ENCODE data around the gene LCA5L.
"Not testable (repeated sequence)": the region's sequence is repeated elsewhere in the genome, so short reads cannot be mapped to it uniquely, and the experiment has no call there.

Gene LCA5L

DNA sequence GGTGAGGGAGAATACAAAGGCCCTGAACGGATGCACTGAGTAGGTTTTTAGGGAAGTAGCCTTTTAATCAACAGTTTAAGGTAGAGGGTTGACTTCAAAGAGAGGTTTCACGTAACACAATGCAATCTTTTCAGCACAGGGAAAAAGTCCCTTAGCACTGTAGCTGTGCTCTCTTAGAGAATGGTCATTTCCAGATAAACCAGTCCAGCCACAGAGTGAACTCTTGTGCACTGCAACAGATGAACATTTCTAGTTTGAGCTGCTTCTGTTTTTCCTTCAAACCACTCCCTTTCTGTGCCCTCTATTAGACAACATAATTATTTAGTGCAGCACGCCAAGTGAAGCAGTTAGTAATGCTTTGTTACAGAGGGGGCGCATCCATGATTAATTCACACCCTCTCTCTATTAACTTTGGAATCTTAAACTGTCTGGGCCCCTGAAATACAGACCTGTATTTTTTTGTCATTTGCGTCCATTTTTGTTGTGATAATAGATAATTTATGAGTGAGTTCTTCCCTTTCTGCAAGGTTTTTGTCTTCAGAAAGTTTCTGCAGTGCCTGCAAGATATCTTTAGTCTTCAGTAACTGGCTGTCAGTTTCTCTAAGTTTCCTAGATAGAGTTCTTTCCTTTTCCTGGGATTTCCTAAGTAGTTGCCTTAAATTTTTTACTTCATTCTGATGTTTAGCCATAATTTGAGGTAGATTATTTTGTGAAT, 22.9 kb downstream of the LCA5L start:
- Histone ChIP-seq H3K4me3 (ENCODE audit: low read depth, low read length) (no peak overlapping the region), H3K27me3 (ENCODE audit: control insufficient read depth, insufficient read depth, low read length) (no peaks in the 10 kb centered on the region), H3K27ac (ENCODE audit: low read depth, low read length) (no peak overlapping the region), H3K36me3 (ENCODE audit: control insufficient read depth, insufficient read depth, low read length) (no peaks in the 10 kb centered on the region), H3K9me3 (ENCODE audit: control insufficient read depth, insufficient read depth, low read length) (no peaks in the 10 kb centered on the region), H3K4me1 (ENCODE audit: control insufficient read depth, insufficient read depth, low read length) (peaks cover 10% of the 10 kb centered on the region), H3K9ac (ENCODE audit: low read depth, low read length) (no peak overlapping the region)

DNA sequence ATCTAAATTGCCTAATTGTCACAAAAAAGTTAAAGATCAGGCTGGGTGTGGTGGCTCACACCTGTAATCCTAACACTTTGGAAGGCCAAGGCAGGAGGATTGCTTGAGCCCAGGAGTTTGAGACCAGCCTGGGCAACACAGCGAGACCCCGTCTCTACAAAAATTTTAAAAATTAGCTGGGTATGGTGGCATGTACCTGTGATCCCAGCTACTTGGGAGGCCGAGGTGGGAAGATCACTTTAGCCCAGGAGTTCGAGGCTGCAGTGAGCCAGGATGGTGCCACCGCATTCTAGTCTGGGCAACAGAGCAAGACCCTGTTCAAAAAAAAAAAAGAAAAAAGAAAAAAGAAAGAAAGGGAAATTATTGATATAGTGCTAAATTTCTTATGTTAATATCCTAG, 26.4 kb downstream of the LCA5L start:
- H3K4me1 ChIP-seq (ENCODE audit: control insufficient read depth, insufficient read depth, low read length); H3K4me3 ChIP-seq (ENCODE audit: low read depth, low read length): not testable (repeated sequence)

DNA sequence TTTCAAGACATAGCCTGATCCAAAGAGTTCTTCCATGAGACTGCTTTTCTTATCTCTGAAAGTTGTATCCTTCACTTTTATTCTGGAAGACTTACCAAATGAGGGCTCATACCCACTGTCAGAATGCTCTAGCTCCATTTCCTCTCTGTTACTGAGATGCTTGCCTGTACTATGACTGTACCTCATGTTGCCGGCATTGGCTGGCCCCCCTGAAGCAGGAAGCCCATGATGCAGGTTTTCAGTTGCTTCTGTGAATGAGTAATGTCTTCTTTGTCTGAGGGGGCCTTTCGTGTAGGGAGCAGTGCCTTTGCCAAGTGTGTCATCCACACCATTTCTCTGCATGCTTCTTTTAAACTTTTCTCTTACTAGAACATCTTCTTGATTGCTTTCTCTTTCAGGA, 39.5 kb downstream of the LCA5L start:
- Histone ChIP-seq H3K36me3 (ENCODE audit: control insufficient read depth, insufficient read depth, low read length) (no peaks in the 10 kb centered on the region; the same call in 1 of the 2 replicates), H3K4me3 (ENCODE audit: low read depth, low read length) (no peak overlapping the region), H3K9me3 (ENCODE audit: control insufficient read depth, insufficient read depth, low read length) (0 out of 2 replicates have a peak, but pooled peaks cover 4% of the 10 kb centered on the region), H3K9ac (ENCODE audit: low read depth, low read length) (no peak overlapping the region), H3K4me1 (ENCODE audit: control insufficient read depth, insufficient read depth, low read length) (no peaks in the 10 kb centered on the region), H3K27ac (ENCODE audit: low read depth, low read length) (no peak overlapping the region), H3K27me3 (ENCODE audit: control insufficient read depth, insufficient read depth, low read length) (no peaks in the 10 kb centered on the region)

More for the DNA sequence above, 26.4 kb downstream of the LCA5L start:
- not testable (repeated sequence) for H3K36me3 ChIP-seq (ENCODE audit: control insufficient read depth, insufficient read depth, low read length); H3K9me3 ChIP-seq (ENCODE audit: control insufficient read depth, insufficient read depth, low read length); H3K27me3 ChIP-seq (ENCODE audit: control insufficient read depth, insufficient read depth, low read length); H3K9ac ChIP-seq (ENCODE audit: low read depth, low read length); H3K27ac ChIP-seq (ENCODE audit: low read depth, low read length)

DNA sequence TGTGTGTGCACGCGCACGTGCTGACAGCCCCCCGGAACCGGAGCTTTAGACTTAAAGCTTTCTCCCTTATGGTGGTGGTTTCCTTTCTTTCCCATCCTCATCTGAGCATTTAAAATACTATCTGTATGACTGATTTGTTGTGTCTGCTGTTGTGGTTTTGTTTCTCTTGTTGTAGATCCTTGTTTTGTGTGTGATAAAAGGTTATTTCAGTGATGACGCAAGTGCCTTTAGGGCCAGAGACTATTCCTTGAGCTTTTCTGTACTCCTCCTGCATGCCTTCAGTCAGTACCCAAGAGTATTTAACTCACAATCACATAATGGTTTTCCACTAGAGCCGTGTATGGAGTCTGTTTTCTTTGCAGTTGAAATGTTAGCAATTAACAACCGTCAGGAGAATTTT, 45.4 kb downstream of the LCA5L start:
- no peaks in the 10 kb centered on the region for H3K27me3 ChIP-seq (ENCODE audit: control insufficient read depth, insufficient read depth, low read length)
- H3K4me3 ChIP-seq (ENCODE audit: low read depth, low read length) = no peak overlapping the region
- no peak overlapping the region for H3K27ac ChIP-seq (ENCODE audit: low read depth, low read length)
- no peak overlapping the region for H3K9ac ChIP-seq (ENCODE audit: low read depth, low read length)
- no peaks in the 10 kb centered on the region for H3K4me1 ChIP-seq (ENCODE audit: control insufficient read depth, insufficient read depth, low read length)
- H3K9me3 ChIP-seq (ENCODE audit: control insufficient read depth, insufficient read depth, low read length) = no peaks in the 10 kb centered on the region
- peaks cover 12% of the 10 kb centered on the region for H3K36me3 ChIP-seq (ENCODE audit: control insufficient read depth, insufficient read depth, low read length)

DNA sequence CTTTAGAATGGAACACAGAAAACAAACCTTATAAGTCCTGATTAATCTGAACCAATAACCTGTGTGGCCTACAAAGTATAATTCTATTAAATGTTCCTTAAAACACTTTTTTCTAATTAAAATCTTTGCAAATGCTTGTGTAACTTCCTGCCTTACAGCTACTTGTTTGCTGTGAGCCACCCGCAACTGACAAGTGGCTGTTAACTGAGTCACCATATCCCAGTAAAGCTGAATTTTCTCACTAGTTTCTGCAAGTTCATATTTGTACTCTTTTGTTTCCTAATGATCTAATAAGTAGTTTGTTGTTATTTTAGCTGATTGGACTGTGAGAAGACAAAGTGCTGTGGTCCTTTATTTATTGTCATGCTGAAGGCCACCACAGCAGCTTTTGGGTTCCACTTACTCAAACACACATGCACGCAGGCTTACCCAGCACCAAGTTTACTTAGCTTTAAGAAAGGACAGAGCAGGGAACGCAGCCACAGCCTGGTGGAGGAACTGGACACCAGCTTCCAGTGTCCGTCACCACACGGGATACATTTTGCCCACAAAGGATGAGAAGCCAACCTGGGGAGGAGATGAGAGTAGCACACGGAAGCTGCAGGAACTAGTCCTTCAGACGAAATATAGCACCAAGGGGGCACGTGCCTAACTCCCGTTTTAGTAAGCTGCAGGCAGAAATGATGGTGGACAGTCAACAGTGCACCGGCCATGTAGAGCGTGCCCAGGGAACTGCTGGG, 47.8 kb downstream of the LCA5L start:
- Histone ChIP-seq H3K4me3 (ENCODE audit: low read depth, low read length) (no peak overlapping the region), H3K27me3 (ENCODE audit: control insufficient read depth, insufficient read depth, low read length) (no peaks in the 10 kb centered on the region), H3K27ac (ENCODE audit: low read depth, low read length) (no peak overlapping the region), H3K4me1 (ENCODE audit: control insufficient read depth, insufficient read depth, low read length) (no peaks in the 10 kb centered on the region), H3K36me3 (ENCODE audit: control insufficient read depth, insufficient read depth, low read length) (peaks cover 29% of the 10 kb centered on the region), H3K9me3 (ENCODE audit: control insufficient read depth, insufficient read depth, low read length) (no peaks in the 10 kb centered on the region), H3K9ac (ENCODE audit: low read depth, low read length) (no peak overlapping the region)

DNA sequence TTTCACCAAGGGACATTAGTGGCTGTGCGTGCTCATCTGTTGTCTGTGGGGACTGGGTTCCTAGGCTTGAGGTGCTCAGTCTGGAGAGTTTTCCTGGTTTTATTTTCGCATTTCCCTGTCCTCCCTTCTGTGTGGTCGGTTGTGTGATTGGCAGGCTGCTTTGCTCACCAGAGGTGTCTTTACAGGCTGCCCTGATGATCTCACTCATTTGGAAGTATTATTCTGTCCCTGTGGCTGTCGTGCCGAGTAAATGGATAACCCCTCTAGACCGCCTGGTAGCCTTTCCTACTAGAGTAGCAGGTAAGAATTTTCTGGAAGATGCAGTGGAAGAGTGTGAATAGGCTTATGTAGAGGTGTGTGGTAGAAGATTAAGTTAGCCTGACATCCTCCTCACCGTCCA, 52.6 kb downstream of the LCA5L start:
- Histone ChIP-seq H3K36me3 (ENCODE audit: control insufficient read depth, insufficient read depth, low read length) (peaks cover 46% of the 10 kb centered on the region), H3K27me3 (ENCODE audit: control insufficient read depth, insufficient read depth, low read length) (no peaks in the 10 kb centered on the region), H3K9ac (ENCODE audit: low read depth, low read length) (no peak overlapping the region), H3K4me3 (ENCODE audit: low read depth, low read length) (no peak overlapping the region), H3K9me3 (ENCODE audit: control insufficient read depth, insufficient read depth, low read length) (no peaks in the 10 kb centered on the region), H3K4me1 (ENCODE audit: control insufficient read depth, insufficient read depth, low read length) (peaks cover 5% of the 10 kb centered on the region), H3K27ac (ENCODE audit: low read depth, low read length) (no peak overlapping the region)

DNA sequence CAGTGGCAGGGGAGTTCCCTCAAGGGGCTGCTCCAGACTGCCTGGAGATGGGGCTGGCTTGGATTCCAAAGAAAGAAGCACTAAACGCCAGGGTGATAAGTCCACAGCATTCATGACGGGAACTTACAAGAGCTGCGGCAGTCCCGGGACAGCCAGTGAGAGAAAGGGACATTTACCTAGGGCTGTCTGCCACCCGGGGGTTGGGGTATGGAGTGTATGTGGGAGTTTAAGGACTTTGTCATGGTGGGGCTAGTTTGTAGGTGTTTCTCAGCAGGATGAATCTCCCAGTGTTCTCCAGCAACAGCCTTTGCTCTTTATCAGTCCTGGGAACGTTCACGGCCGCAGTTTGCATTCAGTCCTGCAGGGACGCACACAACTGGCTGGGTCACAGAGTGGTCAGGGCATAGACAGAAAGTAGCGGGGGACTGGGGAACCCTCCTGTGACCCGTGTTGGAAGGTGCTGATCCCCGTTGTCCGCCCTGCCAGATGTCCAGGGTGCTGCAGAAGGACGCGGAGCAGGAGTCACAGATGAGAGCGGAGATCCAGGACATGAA, 55.3 kb downstream of the LCA5L start:
- H3K27me3 ChIP-seq (ENCODE audit: control insufficient read depth, insufficient read depth, low read length) = no peaks in the 10 kb centered on the region
- H3K27ac ChIP-seq (ENCODE audit: low read depth, low read length) = peak overlapping the region; percentile 24
- H3K4me3 ChIP-seq (ENCODE audit: low read depth, low read length) = no peak overlapping the region
- no peak overlapping the region for H3K9ac ChIP-seq (ENCODE audit: low read depth, low read length)
- H3K36me3 ChIP-seq (ENCODE audit: control insufficient read depth, insufficient read depth, low read length) = peaks cover 37% of the 10 kb centered on the region
- peaks cover 6% of the 10 kb centered on the region for H3K4me1 ChIP-seq (ENCODE audit: control insufficient read depth, insufficient read depth, low read length)
- no peaks in the 10 kb centered on the region for H3K9me3 ChIP-seq (ENCODE audit: control insufficient read depth, insufficient read depth, low read length)

DNA sequence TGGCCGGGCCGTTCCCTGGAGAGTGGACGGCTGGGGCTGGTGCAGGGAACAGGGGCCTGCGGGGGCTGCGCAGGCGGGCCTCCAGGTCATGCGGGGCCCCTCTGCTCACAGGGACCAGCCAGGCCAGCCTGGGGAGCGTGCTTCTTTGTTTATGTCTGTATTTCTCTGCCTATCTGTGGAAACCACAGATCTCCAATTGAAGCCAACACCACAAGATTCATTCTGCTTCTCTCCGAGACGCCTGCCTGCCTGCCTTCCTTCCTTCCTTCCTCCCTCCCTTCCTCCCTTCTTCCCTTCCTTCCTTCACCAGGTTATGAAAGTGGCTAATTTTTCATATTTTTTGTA, 56.8 kb downstream of the LCA5L start:
- Histone ChIP-seq H3K36me3 (ENCODE audit: control insufficient read depth, insufficient read depth, low read length) (peaks cover 28% of the 10 kb centered on the region), H3K27me3 (ENCODE audit: control insufficient read depth, insufficient read depth, low read length) (no peaks in the 10 kb centered on the region), H3K27ac (ENCODE audit: low read depth, low read length) (no peak overlapping the region), H3K4me1 (ENCODE audit: control insufficient read depth, insufficient read depth, low read length) (peaks cover 6% of the 10 kb centered on the region), H3K4me3 (ENCODE audit: low read depth, low read length) (no peak overlapping the region), H3K9ac (ENCODE audit: low read depth, low read length) (no peak overlapping the region), H3K9me3 (ENCODE audit: control insufficient read depth, insufficient read depth, low read length) (no peaks in the 10 kb centered on the region)

DNA sequence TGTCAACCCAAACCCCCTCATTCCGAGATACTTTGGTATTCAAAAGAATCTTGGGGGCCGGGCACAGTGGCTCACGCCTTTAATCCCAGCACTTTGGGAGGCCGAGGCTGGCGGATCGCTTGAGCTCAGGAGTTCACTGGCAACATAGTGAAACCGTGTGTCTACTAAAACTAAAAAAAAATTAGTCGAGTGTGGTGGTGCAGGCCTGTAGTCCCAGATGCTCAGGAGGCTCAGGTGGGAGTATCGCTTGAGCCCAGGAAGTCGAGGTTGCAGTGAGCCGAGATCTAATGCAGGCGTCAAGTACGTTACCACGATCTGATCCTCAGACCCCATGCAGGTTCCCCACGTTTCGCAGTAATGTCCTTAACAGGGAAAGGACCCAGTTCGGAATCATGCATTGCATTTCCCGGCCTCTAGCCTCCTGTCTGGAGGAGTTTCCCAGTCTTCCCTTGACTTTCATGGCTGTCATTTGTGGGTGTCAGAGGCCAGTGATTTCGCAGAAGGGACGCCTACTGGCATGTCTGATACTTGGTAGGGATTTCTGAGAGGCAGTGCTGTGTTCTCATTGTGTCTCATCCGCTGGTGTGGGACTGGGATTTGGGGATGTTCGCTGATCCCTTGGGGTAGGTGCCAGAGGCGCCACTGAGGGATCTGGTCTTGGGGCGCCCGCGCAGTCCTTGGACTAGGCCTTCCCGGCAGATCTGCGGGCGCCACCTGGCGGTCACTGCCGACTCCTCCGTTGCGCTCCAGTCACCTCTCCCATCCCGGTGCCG, 57.4 kb downstream of the LCA5L start:
- H3K27ac ChIP-seq (ENCODE audit: low read depth, low read length) = peak overlapping the region; percentile 74
- no peak overlapping the region for H3K9ac ChIP-seq (ENCODE audit: low read depth, low read length)
- peaks cover 6% of the 10 kb centered on the region for H3K4me1 ChIP-seq (ENCODE audit: control insufficient read depth, insufficient read depth, low read length)

DNA sequence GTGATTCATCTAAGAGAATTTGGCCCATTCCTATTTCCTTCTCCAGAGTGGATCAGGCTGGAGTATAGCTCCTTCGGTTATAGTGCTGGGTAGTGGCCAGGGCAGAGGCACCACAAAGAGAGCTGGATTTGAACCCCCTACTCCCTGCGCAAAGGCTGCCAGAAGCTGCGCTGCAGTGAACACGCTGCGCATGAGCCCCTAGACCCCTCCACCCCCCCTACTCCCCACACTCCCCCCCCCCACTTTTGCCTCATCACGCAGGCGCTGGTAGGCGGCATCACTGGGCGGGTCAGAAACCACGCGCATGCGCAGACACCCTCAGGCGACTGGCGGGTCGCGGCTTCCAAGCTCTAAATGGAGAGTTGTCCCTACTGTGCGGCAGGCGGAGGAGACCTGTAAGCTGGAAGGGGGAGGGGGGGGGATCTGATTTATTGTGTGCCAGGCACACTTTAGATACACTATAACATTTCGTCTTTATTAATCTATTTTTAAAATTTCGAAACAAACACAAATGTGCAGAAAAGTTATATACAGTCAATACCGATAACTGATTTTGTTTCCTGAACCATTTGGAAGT, 58.0 kb downstream of the LCA5L start:
- Histone ChIP-seq H3K4me3 (ENCODE audit: low read depth, low read length) (peak overlapping the region; percentile 52), H3K27me3 (ENCODE audit: control insufficient read depth, insufficient read depth, low read length) (no peaks in the 10 kb centered on the region), H3K9me3 (ENCODE audit: control insufficient read depth, insufficient read depth, low read length) (no peaks in the 10 kb centered on the region), H3K4me1 (ENCODE audit: control insufficient read depth, insufficient read depth, low read length) (peaks cover 6% of the 10 kb centered on the region), H3K36me3 (ENCODE audit: control insufficient read depth, insufficient read depth, low read length) (peaks cover 18% of the 10 kb centered on the region), H3K27ac (ENCODE audit: low read depth, low read length) (peak overlapping the region; percentile 74), H3K9ac (ENCODE audit: low read depth, low read length) (0 out of 2 replicates have a peak overlapping the region, but pooled peaks have one; percentile 12)

More for the DNA sequence above, 57.4 kb downstream of the LCA5L start:
- Histone ChIP-seq H3K27me3 (ENCODE audit: control insufficient read depth, insufficient read depth, low read length) (no peaks in the 10 kb centered on the region), H3K36me3 (ENCODE audit: control insufficient read depth, insufficient read depth, low read length) (peaks cover 24% of the 10 kb centered on the region), H3K4me3 (ENCODE audit: low read depth, low read length) (peak overlapping the region; percentile 52), H3K9me3 (ENCODE audit: control insufficient read depth, insufficient read depth, low read length) (no peaks in the 10 kb centered on the region)

Data from HUES48 (cell line).